Endometrial microvascular endothelial cells (primary cell): Measurements from ENCODE around the gene TRA2B. TPM values are rescaled to one million over a fixed set of nuclear protein-coding genes. Genes with fewer than 3 reads are reported as not detected.

Source experiments
- in situ Hi-C: cut with HindIII; loops from 2 replicates; pipeline ENCODE4 v1.10.0; 2017; ENCODE audit warnings: low sequenced_read_pairs, low pct_unique_long_range_greater_than_20kb; ENCODE audit errors: inconsistent ontology term
- total RNA-seq: library from RNA; depleted of rRNA; stranded (reverse); fragments of >200 nt; gene quantifications from one replicate; pipeline ENCODE4 v1.2.3, GENCODE V29; 2015; ENCODE audit errors: inconsistent ontology term

The TRA2B gene
- total RNA-seq, result 226 TPM

- in situ Hi-C loops, result no loop called here
Measured at GRCh38 chr3:185937689-185938374, at the start of gene TRA2B. TSS of gene TRA2B (minus strand) at chr3:185938014. CDS start at chr3:185937860, 154 bp downstream.

GRCh38 chr3:185986198-185986777 is 48.5 kb upstream of the TRA2B start:
- in situ Hi-C loops, result loop anchor here (25.0 kb wide), 1 partner anchor 251 kb away; no protein-coding TSS in a partner anchor

DNA sequence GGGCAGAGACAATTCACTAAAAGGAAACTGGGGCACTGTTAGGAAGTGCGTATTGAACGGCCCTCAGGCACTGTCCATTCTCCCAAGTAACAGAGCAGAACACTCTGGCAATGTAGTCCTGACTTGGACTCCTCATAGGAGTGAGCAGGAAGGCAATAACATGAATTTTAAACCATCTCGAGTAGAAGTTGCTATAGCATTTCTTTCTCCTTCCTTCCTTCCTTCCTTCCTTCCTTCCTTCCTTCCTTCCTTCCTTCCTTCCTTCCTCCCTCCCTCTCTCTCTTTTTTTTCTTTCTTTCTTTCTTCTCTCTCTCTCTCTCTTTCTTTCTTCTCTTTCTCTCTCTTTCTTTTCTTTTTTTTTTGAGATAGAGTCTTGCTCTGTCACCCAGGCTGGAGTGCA is 46.4 kb upstream of the TRA2B start:
- in situ Hi-C loops, result loop anchor here (25.0 kb wide), 1 partner anchor 253 kb away; no protein-coding TSS in a partner anchor

- in situ Hi-C loops, result loop anchor here (25.0 kb wide), 1 partner anchor 254 kb away; no protein-coding TSS in a partner anchor
Measured at GRCh38 chr3:185983495-185984141, 45.8 kb upstream of the TRA2B start.

- in situ Hi-C loops, result loop anchor here (25.0 kb wide), 1 partner anchor 255 kb away; no protein-coding TSS in a partner anchor
Measured at GRCh38 chr3:185982632-185983031, 44.8 kb upstream of the TRA2B start.

- in situ Hi-C loops, result loop anchor here (25.0 kb wide), 1 partner anchor 256 kb away; no protein-coding TSS in a partner anchor
Measured at GRCh38 chr3:185981621-185982020, 43.8 kb upstream of the TRA2B start.

DNA sequence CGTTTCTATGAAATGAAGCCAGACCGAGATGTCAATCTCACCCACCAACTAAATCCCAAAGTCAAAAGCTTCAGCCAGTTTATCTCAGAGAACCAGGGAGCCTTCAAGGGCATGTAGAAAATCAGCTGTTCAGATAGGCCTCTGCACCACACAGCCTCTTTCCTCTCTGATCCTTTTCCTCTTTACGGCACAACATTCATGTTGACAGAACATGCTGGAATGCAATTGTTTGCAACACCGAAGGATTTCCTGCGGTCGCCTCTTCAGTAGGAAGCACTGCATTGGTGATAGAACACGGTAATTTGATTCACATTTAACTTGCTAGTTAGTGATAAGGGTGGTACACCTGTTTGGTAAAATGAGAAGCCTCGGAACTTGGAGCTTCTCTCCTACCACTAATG is 41.9 kb upstream of the TRA2B start:
- in situ Hi-C loops, result loop anchor here (25.0 kb wide), 1 partner anchor 258 kb away; no protein-coding TSS in a partner anchor

- in situ Hi-C loops, result loop anchor here (25.0 kb wide), 1 partner anchor 259 kb away; no protein-coding TSS in a partner anchor
Measured at GRCh38 chr3:185978516-185978915, 40.7 kb upstream of the TRA2B start.

DNA sequence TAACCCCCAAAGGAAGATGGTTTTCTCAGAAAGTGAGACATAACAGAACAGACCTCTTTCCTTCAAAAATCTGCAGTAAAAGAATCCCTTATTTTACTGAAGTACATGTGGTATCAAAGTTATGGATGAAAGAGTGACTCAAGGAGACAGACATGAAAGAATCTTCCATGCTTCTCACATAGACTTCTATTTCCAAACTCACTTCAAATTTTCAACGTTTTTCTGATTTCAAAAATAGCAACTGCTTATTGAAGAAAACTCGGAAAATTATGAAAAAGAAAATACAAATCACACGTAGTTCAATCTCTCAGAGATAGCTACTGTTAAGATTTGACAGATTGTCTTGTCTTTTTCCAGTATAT is 39.8 kb upstream of the TRA2B start:
- in situ Hi-C loops, result loop anchor here (25.0 kb wide), 1 partner anchor 260 kb away; no protein-coding TSS in a partner anchor

DNA sequence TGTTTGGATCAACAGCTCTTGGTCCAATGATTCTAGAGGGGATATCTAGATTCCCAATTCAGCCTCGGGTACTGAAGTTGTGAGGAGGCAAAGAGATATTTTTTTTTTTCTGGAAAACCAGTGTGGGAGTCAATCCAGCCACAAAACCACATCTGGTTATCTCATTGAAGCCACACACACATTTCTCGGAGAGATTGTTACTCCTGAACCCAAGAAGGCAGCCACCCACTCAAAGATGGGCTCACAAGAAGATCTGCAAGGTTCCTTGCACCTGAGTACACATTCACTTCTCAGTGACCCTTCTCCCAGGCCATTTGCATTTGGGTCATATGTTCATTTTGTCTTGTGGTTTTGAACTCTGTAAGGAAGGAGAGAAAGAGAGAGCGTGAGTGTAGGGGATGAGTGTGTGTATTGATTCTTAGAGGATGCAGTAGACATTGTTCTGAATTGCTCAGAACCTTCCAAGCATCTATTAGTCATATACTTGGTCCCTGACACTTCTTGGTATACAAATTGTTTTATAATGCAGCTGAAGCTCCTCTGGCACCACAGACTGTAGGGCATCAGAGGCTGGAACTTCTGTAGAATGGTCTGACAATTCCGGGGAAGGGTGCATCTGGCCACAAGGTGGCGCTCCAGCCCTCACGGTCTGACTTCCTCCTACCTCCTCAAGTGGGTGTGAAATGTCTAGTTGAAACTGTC is 39.3 kb upstream of the TRA2B start:
- in situ Hi-C loops, result loop anchor here (25.0 kb wide), 1 partner anchor 260 kb away; no protein-coding TSS in a partner anchor

DNA sequence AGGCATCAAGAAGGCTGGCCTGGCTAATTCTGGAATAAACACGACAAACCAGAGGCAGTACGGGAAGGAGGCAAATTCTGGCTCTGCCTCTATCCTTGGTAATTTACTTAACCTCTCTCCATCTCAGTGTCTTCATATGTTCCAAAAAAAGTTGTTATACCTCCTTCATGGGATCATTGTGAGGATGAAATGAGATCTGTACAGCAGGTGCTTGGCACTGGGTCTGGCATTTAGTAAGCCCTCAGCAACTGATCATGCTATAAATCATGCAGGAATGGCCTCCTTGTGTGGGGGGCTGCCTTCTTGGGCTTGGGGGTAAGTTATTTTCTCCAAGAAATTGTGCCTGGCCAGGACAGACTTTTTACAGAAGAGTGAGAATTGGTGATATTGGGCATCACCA is 38.3 kb upstream of the TRA2B start:
- in situ Hi-C loops, result loop anchor here (25.0 kb wide), 1 partner anchor 261 kb away; no protein-coding TSS in a partner anchor

GRCh38 chr3:185971579-185971978 is 33.8 kb upstream of the TRA2B start:
- in situ Hi-C loops, result no loop called here

DNA sequence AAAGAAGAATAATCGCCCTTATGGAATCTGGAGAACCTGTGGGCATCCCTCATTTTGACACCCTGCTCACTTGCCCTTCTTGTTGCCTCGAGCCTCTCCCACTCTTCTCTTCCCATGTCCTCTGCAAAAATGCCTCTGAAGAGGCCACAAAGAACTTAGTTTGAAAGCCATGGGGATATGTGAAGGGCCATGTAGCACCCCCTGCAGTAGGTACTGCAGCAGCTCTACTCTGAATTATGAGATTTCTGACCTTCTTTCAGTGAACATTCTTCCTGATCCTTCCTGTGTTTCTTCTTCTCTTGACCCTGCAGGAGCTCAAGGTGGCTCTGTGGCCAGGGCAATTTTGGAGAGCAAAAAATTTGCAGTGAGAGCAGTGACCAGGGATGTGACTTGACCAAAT is 30.4 kb upstream of the TRA2B start:
- in situ Hi-C loops, result no loop called here

DNA sequence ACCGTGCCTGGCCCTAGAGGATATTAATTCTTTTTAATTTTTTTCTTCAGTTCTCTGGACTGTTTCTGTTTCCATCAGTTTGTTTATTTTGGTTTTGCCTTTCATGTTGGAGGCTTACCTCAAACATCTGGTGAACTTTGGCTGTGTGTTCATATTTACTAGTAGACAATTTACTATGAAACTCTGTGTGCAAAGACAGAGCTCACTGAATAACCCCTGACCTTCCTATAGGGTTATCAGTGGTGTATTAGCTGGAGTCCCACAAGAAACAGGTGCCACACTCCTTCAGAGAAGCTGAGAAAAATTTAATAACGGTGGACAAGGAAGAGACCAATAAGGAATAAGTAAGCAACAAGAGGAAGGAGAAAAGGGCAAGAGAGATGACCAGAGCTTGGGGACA is 28.8 kb upstream of the TRA2B start:
- in situ Hi-C loops, result no loop called here

GRCh38 chr3:185965496-185965895 is 27.7 kb upstream of the TRA2B start:
- in situ Hi-C loops, result no loop called here

GRCh38 chr3:185961675-185962232 is 23.9 kb upstream of the TRA2B start:
- in situ Hi-C loops, result no loop called here

GRCh38 chr3:185960522-185961288 is 22.9 kb upstream of the TRA2B start:
- in situ Hi-C loops, result no loop called here
